Mesendoderm (in vitro differentiated cells): ENCODE data around the gene DCST2.

Experiments used
- DNase-seq: peaks from one replicate; pipeline ENCODE4 v3.0.0; 2013
- H2AK5ac ChIP-seq: 2 replicates; pipeline ENCODE4 v1.6.1; 2013; ENCODE audit warnings: low read length, inconsistent platforms
- H2BK120ac ChIP-seq: 2 replicates; pipeline ENCODE4 v1.6.1; 2013; ENCODE audit warnings: low read depth, mild to moderate bottlenecking, low read length, moderate library complexity, mixed read lengths
- H2BK15ac ChIP-seq: replicated peaks from 2 replicates; pipeline ENCODE4 v1.6.1; 2013; ENCODE audit warnings: low read depth, mild to moderate bottlenecking, moderate library complexity
- H2BK5ac ChIP-seq: 2 replicates; pipeline ENCODE4 v1.6.1; 2013; ENCODE audit warnings: low read length, inconsistent platforms
- H3K18ac ChIP-seq: 2 replicates; pipeline ENCODE4 v1.6.1; 2013; ENCODE audit warnings: mild to moderate bottlenecking, low read length, mixed read lengths
- H3K23ac ChIP-seq: one replicate; pipeline ENCODE4 v1.6.1; 2013; ENCODE audit warnings: low read length
- H3K27ac ChIP-seq: 2 replicates; pipeline ENCODE4 v1.5.1; 2013; ENCODE audit warnings: low read depth, mild to moderate bottlenecking, inconsistent platforms, low read length, moderate library complexity
- H3K27me3 ChIP-seq: 2 replicates; pipeline ENCODE4 v1.6.1; 2013; ENCODE audit warnings: low read length, control low read depth, mild to moderate bottlenecking, inconsistent platforms; ENCODE audit not compliant: insufficient read depth, poor library complexity
- H3K36me3 ChIP-seq: 2 replicates; pipeline ENCODE4 v1.6.1; 2013; ENCODE audit warnings: low read length, inconsistent platforms; ENCODE audit not compliant: control insufficient read depth, insufficient read depth
- H3K4ac ChIP-seq: one replicate; pipeline ENCODE4 v1.6.1; 2013; ENCODE audit warnings: low read depth, mild to moderate bottlenecking, low read length, moderate library complexity
- H3K4me1 ChIP-seq: 2 replicates; pipeline ENCODE4 v1.6.1; 2013; ENCODE audit warnings: low read depth, low read length, inconsistent platforms; ENCODE audit not compliant: control insufficient read depth
- H3K4me2 ChIP-seq: 2 replicates; pipeline ENCODE4 v1.6.1; 2013; ENCODE audit warnings: low read length
- H3K4me3 ChIP-seq: 2 replicates; pipeline ENCODE4 v1.5.1; 2013; ENCODE audit warnings: mild to moderate bottlenecking, low read length
- H3K56ac ChIP-seq: one replicate; pipeline ENCODE4 v1.6.1; 2013; ENCODE audit warnings: low read length
- H3K79me1 ChIP-seq: 2 replicates; pipeline ENCODE4 v1.6.1; 2013; ENCODE audit warnings: low read length, inconsistent platforms
- H3K79me2 ChIP-seq: 2 replicates; pipeline ENCODE4 v1.6.1; 2013; ENCODE audit warnings: mild to moderate bottlenecking, low read length; ENCODE audit not compliant: control insufficient read depth, insufficient read depth
- H3K9ac ChIP-seq: 2 replicates; pipeline ENCODE4 v1.6.1; 2013; ENCODE audit warnings: low read length, inconsistent platforms
- H4K5ac ChIP-seq: one replicate; pipeline ENCODE4 v1.6.1; 2013; ENCODE audit warnings: low read length
- H4K8ac ChIP-seq: one replicate; pipeline ENCODE4 v1.6.1; 2013; ENCODE audit warnings: low read depth, mild to moderate bottlenecking, control low read depth, low read length, moderate library complexity
- WGBS: extraction: QIAGEN DNeasy Blood & Tissue Kit; methylation state at CpG from one replicate; pipeline ENCODE4 v1.1.7; 2013; ENCODE audit warnings: low lambda C conversion rate, missing lambda C conversion rate; ENCODE audit not compliant: insufficient coverage; ENCODE audit errors: extremely low coverage; 5-methylcytosine and 5-hydroxymethylcytosine counted together

Gene DCST2

DNA sequence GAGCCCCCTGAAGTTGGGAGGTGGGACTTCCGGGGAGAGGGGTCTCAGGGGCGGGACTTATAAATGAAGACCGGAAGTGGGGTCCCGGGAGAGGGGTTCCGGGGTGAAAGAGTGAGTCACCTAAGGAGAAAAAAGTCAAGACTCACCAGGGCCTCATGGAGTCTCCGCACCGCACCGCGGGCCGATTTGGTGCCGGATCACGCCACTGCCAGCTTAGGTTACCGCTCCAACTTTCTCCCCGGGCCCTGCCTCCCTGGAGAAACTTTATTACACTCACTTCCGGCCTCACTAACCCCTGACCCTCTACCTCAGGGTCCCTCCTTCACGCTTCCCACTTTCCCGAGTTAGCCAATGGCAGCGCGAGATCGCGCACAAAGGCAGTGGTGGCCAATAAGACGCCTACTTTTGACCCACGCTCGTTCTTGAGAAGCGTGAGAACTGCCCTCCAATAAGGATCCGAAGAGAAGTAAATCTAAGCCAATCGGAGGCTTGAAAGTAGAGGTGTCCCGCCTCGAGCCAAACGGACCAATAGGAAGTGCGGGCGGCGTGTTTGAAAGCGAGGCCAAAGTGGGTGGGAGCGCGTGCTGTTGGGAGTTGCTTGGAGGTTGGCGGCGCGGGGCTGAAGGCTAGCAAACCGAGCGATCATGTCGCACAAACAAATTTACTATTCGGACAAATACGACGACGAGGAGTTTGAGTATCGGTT, 59.3 kb downstream of the DCST2 start, which contains the start of gene CKS1B:
TSS of gene CKS1B (plus strand) at position 580 of the 706 bp plus-strand sequence. CDS start at position 645, 65 bp downstream.
- Histone ChIP-seq H3K27me3 (no peaks in the 10 kb centered on the region), H3K56ac (peak within 1 kb of the TSS; percentile 98), H3K4me1 (peaks cover 11% of the 10 kb centered on the region), H3K23ac (no peak within 1 kb of the TSS), H2BK120ac (peak within 1 kb of the TSS; percentile 10), H3K9ac (peak within 1 kb of the TSS; percentile 98), H3K27ac (peak within 1 kb of the TSS; percentile 96), H2AK5ac (peak within 1 kb of the TSS; percentile 89), H4K5ac (no peak within 1 kb of the TSS), H3K36me3 (peaks cover 2% of the 10 kb centered on the region), H2BK5ac (peak within 1 kb of the TSS; percentile 95), H4K8ac (no peak within 1 kb of the TSS), H3K79me2 (peaks cover 51% of the 10 kb centered on the region), H3K4me2 (peak within 1 kb of the TSS; percentile 55), H3K18ac (peak within 1 kb of the TSS; percentile 96), H2BK15ac (no peak within 1 kb of the TSS), H3K79me1 (peaks cover 6% of the 10 kb centered on the region), H3K4me3 (peak within 1 kb of the TSS; percentile 92), H3K4ac (peak within 1 kb of the TSS; percentile 95)
- WGBS = no CpG with 5 or more reads among the region's 47 CpGs
- peak; percentile 100 for DNase-seq

DNA sequence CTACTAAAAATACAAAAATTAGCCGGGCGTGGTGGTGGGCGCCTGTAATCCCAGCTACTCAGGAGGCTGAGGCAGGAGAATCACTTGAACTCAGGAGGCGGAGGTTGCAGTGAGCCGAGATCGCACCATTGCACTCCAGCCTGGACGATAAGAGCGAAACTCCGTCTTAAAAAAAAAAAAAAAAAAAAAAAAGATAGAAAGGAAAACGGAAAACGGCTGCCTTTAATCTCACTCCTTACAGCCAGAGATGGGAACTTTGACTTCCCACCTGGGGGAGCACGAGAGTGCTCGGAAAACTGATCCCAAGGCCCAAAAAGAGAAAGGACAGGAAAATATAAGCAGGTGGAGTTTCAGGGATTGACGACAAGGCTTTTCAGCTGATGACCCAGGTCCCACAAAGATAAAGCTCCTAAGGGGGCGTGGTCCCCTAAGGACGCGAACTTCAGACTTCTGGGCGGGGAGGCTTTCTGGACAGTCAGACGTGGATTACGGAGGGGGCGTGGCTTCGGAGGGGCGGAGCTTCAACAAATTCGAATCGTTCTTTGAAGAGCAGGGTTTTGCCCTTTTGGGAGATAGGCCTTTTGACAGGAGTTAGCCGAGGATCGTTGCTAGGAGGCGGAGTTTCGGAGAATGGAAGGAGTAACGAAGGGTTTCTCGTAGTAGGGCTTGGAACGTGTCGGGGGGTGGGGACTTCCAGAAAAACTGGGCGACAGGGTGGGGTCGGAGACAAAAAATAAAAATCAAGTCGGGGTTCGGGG, 60.1 kb downstream of the DCST2 start:
- Histone ChIP-seq H2BK5ac (peak overlapping the region; percentile 80), H3K79me2 (peaks cover 58% of the 10 kb centered on the region), H3K4me1 (peaks cover 11% of the 10 kb centered on the region), H3K4me2 (peak overlapping the region; percentile 55), H2AK5ac (no peak overlapping the region), H4K8ac (no peak overlapping the region), H2BK120ac (no peak overlapping the region), H3K79me1 (peaks cover 10% of the 10 kb centered on the region), H3K23ac (no peak overlapping the region), H3K36me3 (peaks cover 2% of the 10 kb centered on the region), H3K18ac (peak overlapping the region; percentile 96), H2BK15ac (no peak overlapping the region), H4K5ac (no peak overlapping the region), H3K27me3 (no peaks in the 10 kb centered on the region), H3K4me3 (peak overlapping the region; percentile 62), H3K56ac (peak overlapping the region; percentile 98), H3K4ac (peak overlapping the region; percentile 98), H3K27ac (peak overlapping the region; percentile 96), H3K9ac (peak overlapping the region; percentile 72)
- peak; percentile 100 for DNase-seq
- WGBS = no CpG with 5 or more reads among the region's 37 CpGs

DNA sequence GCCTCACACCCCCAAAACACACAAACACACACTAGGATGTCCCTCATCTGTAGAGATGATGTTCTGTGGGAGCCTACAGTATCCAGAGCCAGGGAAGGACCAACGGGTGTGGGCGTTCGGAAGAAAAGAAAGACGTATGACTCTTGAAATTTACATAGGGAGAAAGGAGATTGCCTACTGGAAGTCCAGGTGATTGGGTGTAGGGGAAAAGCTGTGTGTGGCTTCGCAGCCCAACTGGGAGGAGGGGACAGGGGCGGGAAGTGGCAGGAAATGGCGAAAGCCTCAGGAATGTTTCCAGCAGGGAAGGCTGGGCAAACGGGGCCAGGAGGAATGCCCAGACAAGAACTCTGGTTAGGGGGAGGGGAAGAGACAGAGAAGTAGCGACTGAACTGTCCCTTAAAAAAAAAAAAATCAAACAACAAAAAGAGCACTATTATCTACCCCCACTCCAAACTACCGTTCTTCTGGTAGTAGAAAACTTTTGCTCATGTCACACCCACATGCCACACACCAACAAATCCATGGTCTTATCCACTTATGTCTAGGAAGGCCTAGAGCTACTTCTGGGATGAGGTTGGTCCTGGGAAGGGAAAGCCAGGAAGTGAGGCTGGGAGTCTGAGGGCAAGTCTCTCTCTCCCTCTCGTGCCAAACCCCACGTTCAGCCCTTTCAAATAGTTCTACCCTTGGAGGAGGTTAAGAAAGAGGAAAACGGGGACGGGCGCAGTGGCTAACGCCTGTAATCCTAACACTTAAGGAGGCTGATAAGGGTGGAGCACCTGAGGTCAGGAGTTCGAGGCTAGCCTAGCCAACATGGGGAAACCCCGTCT, 60.9 kb downstream of the DCST2 start:
- Histone ChIP-seq H3K56ac (peak overlapping the region; percentile 98), H2AK5ac (peak overlapping the region; percentile 7), H4K5ac (peak overlapping the region; percentile 29), H2BK120ac (peak overlapping the region; percentile 49), H2BK15ac (no peak overlapping the region), H3K18ac (peak overlapping the region; percentile 81), H3K4ac (peak overlapping the region; percentile 98), H3K4me2 (peak overlapping the region; percentile 54), H2BK5ac (peak overlapping the region; percentile 100), H3K27ac (peak overlapping the region; percentile 96), H3K23ac (no peak overlapping the region), H3K79me2 (peaks cover 58% of the 10 kb centered on the region), H3K36me3 (no peaks in the 10 kb centered on the region), H3K79me1 (peaks cover 15% of the 10 kb centered on the region), H4K8ac (no peak overlapping the region), H3K9ac (peak overlapping the region; percentile 72), H3K4me3 (peak overlapping the region; percentile 36), H3K4me1 (peaks cover 11% of the 10 kb centered on the region), H3K27me3 (no peaks in the 10 kb centered on the region)
- no CpG with 5 or more reads among the region's 18 CpGs for WGBS
- peak; percentile 99 for DNase-seq

DNA sequence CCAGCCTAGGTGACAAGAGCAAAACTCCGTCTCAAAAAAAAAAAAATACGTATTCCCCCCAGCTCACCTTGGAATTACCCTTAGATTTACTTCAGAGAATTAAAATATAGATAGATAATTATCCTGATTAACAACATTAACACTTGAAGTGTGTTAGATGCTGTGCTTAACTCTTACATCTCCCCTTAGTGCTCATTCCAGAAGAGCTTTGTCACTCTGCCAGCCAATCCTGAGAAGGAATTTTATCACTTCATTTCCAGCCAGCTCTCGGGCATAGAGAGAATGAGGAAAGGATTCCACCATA, 61.4 kb downstream of the DCST2 start:
- Histone ChIP-seq H3K4ac (peak overlapping the region; percentile 29), H3K79me2 (peaks cover 57% of the 10 kb centered on the region), H2BK120ac (peak overlapping the region; percentile 40), H2BK15ac (no peak overlapping the region), H3K4me1 (peaks cover 11% of the 10 kb centered on the region), H2AK5ac (no peak overlapping the region), H3K36me3 (peaks cover 5% of the 10 kb centered on the region), H3K4me3 (no peak overlapping the region), H3K4me2 (peak overlapping the region; percentile 37), H3K23ac (no peak overlapping the region), H3K9ac (peak overlapping the region; percentile 69), H2BK5ac (peak overlapping the region; percentile 91), H4K5ac (no peak overlapping the region), H3K79me1 (peaks cover 19% of the 10 kb centered on the region), H3K27ac (peak overlapping the region; percentile 96), H4K8ac (no peak overlapping the region), H3K56ac (peak overlapping the region; percentile 96), H3K18ac (peak overlapping the region; percentile 81), H3K27me3 (no peaks in the 10 kb centered on the region)
- DNase-seq = no peak
- no CpG with 5 or more reads among the region's 3 CpGs for WGBS

DNA sequence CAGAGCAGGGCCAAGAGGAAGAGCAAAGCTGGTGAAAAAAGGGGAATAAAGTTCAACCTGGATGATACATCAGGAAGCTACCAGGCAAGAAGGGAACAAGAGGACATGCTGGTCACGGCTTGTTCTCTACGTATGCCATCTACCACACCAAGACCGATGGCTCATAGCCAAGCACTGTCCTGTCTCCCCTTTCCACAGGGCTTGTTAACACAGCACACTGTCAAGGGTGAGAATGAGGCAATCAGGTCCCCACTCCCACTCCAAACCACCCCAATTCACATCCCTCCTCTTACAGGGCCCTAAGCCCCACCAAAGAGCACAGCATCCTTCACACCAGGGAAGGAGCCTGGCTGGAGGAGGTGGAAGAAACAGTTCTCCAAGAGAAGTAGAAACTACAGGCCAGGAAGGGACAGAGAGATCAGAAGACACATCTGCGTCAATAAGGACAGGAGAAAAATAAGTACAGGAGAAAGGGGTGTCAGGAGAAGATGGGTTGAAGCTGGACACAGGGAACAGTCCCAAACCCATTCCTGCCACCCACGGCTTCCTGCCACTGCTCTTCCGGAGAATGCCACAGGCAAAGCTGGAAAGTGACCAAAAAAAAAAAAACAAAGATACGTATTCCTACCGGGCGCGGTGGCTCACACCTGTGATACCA, 62.1 kb downstream of the DCST2 start:
- Histone ChIP-seq H3K27ac (peak overlapping the region; percentile 96), H3K36me3 (peaks cover 9% of the 10 kb centered on the region), H3K4me2 (peak overlapping the region; percentile 30), H3K4me1 (peaks cover 9% of the 10 kb centered on the region), H3K4me3 (no peak overlapping the region), H2BK120ac (peak overlapping the region; percentile 5), H3K79me1 (peaks cover 20% of the 10 kb centered on the region), H3K4ac (peak overlapping the region; percentile 61), H2BK5ac (peak overlapping the region; percentile 94), H3K27me3 (no peaks in the 10 kb centered on the region), H3K9ac (peak overlapping the region; percentile 71), H3K23ac (peak overlapping the region; percentile 48), H2AK5ac (peak overlapping the region; percentile 93), H3K56ac (peak overlapping the region; percentile 95), H4K8ac (no peak overlapping the region), H3K79me2 (peaks cover 50% of the 10 kb centered on the region), H3K18ac (peak overlapping the region; percentile 11), H4K5ac (peak overlapping the region; percentile 85), H2BK15ac (no peak overlapping the region)
- no CpG with 5 or more reads among the region's 10 CpGs for WGBS
- peak; percentile 48 for DNase-seq
